Measurements from ENCODE around the gene SSR4.

Gene SSR4

GRCh38 chrX:153781428-153782047, 12.9 kb upstream of the SSR4 start:
- DNase-seq (ENCODE audit: low spot score), result no peak

GRCh38 chrX:153782313-153782712, 12.2 kb upstream of the SSR4 start:
- no peak for DNase-seq (ENCODE audit: low spot score)

GRCh38 chrX:153782871-153783270, 11.6 kb upstream of the SSR4 start:
- no peak for DNase-seq (ENCODE audit: low spot score)

- no peak for DNase-seq (ENCODE audit: low spot score)
Measured at GRCh38 chrX:153783378-153784013, 11.0 kb upstream of the SSR4 start.

- no peak for DNase-seq (ENCODE audit: low spot score)
Measured at GRCh38 chrX:153784325-153784967, 10.0 kb upstream of the SSR4 start.

- DNase-seq (ENCODE audit: low spot score), result no peak
Measured at GRCh38 chrX:153786669-153787068, 7.8 kb upstream of the SSR4 start.

GRCh38 chrX:153789654-153790053, 4.8 kb upstream of the SSR4 start:
- no peak for DNase-seq (ENCODE audit: low spot score)

- DNase-seq (ENCODE audit: low spot score), result no peak
Measured at GRCh38 chrX:153791104-153791852, 3.2 kb upstream of the SSR4 start.

- DNase-seq (ENCODE audit: low spot score), result no peak
Measured at GRCh38 chrX:153792368-153792767, 2.1 kb upstream of the SSR4 start.

- DNase-seq (ENCODE audit: low spot score), result no peak
Measured at GRCh38 chrX:153793291-153793690, 1.2 kb upstream of the SSR4 start.

GRCh38 chrX:153794897-153795816, 689 bp downstream of the SSR4 start:
- no peak for DNase-seq (ENCODE audit: low spot score)

- DNase-seq (ENCODE audit: low spot score), result no peak
Measured at GRCh38 chrX:153797415-153798015, 3.0 kb downstream of the SSR4 start.

- DNase-seq (ENCODE audit: low spot score), result no peak
Measured at GRCh38 chrX:153799326-153799725, 4.9 kb downstream of the SSR4 start.

GRCh38 chrX:153800177-153800722, 5.8 kb downstream of the SSR4 start:
- DNase-seq (ENCODE audit: low spot score), result no peak

GRCh38 chrX:153800746-153801145, 6.3 kb downstream of the SSR4 start:
- DNase-seq (ENCODE audit: low spot score), result no peak

- DNase-seq (ENCODE audit: low spot score), result no peak
Measured at GRCh38 chrX:153801669-153802068, 7.2 kb downstream of the SSR4 start.

- no peak for DNase-seq (ENCODE audit: low spot score)
Measured at GRCh38 chrX:153802513-153803045, 8.1 kb downstream of the SSR4 start.

- no peak for DNase-seq (ENCODE audit: low spot score)
Measured at GRCh38 chrX:153803211-153804099, 9.0 kb downstream of the SSR4 start.

GRCh38 chrX:153804100-153804595, 9.7 kb downstream of the SSR4 start:
- DNase-seq (ENCODE audit: low spot score), result no peak

Measured in left forelimb (tissue), 1 donor.